GM18867 (cell line): ENCODE data around the gene TOM1L2.
A peak's percentile ranks its signal among the peaks of the same experiment; 100 is the strongest.

Experiments
- ATAC-seq: cut with Tn5 transposase; IDR thresholded peaks from one replicate; pipeline ENCODE4 v1.9.1; 2021; ENCODE audit warnings: mild to moderate bottlenecking, moderate library complexity; ENCODE audit not compliant: unreplicated experiment

TOM1L2 gene

DNA sequence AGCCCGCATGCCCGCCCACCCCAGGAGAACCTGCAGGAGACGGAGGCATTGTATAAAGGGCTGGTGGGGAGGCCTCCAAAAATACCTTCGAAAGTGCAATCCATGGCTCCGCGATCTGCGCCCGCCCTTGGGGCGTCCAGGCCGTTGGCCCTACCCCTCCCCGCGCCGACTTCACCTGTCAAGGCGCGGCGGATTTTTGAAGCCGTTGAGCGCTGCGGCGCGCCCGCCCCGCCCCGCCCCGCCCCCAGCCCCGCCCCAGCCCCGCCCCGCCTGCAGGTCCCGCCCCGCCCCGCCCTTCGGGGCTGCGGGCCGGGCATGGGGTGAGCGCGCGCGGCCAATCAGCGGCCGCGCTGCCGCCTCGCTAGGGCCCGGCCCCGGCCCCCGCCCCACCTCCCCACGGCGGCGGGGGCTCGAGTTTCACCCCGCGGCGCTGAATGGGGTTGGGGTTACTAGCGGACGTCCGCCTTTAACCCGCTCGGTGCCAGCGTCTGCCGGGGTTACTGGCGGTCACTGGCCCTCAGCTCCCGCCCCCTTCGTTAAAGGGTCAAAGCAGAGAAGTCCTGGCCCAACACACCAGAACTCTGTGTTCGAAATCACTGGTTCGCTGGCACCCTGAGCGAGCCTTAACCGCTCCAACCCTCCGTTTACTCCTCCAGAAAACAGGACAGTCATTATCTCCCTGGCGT lies 148.6 kb downstream of the TOM1L2 start:
- ATAC-seq: peak; percentile 76

DNA sequence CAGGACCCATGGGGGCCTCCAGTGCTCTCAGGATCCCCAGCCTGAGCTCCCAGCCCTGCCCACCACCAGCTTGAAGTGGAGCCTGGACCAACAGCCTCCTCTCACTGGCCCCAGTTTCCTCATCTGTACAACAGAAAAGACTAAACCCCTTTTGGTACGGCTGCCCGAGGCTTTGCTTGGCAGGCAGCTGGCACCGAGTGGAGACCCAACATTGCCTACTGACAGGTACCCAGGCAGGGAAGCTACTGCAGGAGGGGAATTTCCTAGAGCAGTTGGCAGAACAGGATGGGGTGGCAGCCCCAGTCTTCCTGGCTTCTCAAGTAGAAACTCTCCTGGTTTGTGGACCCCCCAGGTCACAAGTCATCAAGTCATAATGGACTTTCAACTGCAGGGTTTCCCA lies 149.6 kb downstream of the TOM1L2 start:
- no peak for ATAC-seq

DNA sequence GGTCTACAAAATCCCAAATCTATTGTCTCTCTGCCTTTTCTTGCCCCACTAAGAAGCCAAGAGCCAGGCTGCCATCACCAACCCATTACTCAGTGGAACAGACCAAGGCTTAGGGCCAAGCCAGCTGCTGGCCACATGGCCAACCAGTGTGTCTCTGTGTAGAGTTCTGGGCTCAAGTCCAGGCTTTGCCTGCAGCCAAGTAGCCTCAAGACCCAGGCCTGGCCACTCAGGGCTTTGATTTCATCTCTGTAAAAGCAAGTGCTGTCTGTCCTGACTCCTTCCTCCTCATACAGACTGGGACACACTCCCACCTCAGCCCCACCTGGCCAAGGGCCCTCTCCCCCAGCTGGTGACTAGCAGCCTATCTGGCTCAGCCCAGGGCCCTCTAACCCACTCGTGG lies 150.0 kb downstream of the TOM1L2 start:
- no peak for ATAC-seq

DNA sequence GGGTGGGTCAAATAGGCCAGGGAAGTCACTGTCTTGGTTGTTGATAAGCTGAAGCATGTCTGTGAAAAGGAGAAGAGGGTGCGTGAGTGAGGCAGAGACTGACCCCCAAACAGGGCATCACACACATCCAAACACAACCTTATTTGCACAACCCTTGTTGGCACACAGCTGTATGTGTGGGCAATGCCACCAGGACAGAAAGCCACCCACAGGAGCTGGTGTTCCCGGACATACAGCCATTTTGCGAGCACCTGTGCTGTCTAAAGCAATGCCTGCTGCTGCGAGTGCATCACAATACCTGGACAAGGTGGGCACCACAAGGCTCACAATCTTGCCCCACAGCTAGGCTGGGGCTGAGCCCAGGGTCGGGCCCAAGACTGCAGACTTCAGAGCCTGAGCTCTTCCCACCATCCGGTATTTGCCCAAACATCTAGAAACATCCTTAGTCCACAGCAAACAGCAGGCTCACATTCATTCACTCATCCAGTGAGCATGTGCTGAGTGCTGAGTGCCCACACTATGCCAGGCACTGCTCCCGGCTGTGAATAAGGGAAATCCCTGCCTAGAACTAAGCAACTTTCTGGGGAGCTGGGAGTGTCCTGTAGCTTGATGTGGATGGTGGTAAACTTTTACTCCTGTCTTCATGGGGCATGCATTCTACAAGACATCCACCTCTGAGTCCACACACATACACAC lies 151.6 kb downstream of the TOM1L2 start:
- ATAC-seq: no peak

DNA sequence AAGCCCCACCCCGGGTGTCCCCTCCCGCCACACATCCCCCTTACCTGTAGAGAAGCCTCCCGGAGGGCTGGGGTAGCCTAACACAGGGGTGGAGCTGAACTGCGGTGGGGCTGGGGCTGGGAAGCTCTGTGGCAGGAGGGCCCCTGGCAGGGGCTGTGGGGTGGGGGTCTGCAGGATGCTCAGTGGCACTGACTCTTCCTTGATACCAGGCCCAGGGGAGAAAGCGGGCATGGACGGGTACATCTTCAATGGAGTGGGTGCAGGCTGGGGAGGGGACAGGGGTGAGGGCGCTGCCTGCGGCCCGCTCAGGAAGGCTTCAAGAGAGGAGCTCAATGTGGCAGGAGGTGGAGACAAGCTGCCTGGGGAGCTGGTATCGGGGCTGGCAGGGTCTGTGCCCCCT lies 152.2 kb downstream of the TOM1L2 start:
- no peak for ATAC-seq

DNA sequence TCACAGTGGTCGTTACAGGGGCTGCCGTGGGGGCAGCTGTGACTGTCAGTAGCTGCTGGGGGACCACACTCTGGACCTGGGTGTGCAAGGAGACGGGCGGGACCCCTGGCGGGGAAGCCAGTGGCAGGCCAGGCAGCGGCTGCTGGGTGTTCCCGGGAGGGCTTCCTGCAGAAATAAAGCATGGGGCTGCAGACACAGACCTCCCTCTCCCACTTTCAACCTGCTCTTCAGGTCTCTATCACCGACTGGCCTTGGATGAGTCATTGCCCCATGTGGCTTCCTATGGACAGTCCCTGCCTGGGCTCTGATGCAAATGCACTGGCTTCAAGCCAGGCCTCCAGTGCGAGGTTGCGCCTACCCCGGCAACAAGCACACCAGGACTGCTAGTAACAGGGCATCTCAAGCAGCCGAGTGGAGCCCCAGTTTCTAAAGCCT lies 152.6 kb downstream of the TOM1L2 start:
- ATAC-seq: peak; percentile 39

DNA sequence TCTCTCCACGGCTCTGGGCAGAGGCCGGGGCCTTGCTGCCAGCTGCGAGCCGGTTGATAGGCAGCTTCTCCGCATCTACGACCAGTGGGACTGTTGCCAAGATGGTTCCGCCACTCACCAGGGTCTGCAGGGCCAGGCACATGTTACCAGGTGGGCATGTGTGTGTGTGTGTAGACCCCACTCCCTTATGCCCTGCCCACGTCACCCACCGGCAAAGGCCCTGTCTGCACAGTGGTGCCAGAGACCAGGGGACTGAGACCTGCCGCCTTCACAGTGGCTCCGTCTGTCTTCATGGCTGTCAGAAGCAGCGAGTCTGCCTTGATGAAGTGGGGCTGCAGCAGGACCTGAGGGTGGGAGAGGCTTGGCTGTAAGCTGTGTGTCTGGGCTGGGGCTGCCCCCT lies 153.1 kb downstream of the TOM1L2 start:
- no peak for ATAC-seq

DNA sequence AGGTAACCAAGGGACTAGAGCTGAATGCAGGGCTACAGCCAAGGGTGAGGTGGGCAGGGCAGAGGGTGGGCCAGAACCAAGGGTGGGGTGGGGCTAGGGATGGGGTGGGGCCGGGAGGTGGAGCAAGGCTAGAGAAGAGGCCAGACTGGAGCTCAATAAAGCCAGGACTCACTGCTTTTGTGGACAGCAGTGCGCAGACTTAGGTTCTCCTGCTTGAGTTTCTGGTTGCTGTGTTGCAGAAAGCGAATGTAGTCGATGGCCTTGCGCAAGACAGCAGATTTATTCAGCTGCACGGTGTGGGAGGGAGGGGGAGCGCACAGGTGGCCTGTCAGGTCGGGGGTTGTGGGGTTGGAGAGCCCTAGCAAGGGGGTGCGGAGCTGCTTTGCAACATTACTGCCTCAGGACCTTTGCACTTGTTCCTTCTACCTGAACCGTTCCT lies 154.1 kb downstream of the TOM1L2 start:
- no peak for ATAC-seq

DNA sequence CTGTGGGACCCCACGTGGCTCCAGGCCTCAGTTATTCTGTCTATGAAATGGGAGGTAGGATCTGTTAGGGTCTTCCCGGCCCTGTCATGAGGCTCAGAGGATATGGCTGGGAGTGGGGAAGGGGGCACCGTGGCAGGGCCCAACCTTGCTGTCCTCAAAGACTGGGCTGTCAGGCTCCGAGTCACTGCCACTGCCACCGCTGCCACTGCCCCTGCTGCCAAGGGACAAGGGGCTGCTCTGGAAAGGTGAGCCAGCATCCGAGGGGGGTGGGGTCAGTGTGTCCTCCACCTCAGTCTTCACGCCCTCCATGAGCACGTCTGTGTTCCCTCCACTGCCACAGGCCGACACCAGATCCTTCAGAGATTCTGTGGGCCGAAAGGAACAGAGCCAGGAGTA lies 154.7 kb downstream of the TOM1L2 start:
- no peak for ATAC-seq

DNA sequence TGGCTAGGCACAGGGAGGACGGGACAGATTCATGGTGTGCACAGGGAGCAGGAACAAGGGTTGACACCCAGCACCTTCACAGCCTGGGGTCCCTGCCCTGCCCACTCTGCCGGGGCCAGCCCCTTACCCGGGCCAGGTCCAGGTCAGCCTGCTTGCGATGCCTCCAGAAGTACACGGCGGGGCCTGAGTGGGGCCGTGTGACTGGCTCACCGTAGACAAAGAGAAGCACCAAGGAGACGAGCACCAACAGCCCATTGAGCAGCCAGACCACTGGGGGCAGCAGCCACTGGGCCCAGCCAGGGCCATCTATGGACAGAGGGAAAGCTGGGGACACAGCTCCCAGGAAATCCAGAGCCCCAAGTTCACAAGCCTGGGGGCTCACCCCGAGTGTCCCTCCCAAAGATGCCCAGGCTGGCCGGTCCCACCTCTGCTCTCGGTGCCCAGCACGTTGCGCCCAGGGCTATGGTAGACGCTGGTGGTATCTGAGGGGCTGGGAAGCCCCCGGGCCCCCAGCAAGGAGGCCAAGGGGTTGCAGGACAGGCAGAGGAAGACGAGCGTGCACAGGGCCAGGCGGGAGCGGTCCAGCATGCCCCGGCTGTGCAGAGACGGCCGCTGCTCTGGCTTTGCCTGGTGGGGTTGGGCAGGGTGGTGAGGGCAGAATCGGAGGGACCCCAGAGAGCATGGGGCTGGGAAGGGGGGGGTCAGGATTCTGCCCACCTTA lies 155.2 kb downstream of the TOM1L2 start:
- ATAC-seq: no peak

DNA sequence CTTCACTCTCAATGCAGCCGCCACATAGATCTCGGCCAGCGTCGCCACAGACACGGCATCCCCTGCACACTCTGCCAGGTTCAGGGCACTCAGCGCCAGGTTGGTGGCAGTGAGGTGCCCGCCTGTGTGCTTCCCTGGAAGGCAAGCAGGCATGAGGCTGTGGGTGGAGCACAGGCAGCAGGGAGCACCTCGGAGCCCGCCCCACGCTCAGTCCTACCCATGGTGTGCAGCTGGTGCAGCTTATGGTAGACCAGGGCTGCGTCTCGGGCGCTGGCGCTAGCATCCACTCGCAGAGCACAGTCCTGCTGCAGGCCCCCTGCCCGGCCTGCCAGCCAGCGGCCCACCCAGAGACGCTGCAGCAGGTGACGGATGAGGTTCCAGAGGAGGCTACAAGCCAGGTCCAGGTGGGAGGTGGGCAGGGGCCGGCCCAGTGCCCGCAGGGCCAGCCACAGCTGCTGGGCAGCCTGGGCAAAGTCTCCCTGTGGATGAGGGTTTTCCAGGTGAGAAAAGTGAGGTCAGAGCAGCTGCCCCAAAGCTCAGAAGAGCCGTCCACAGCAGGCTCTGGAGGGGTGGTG lies 155.9 kb downstream of the TOM1L2 start:
- ATAC-seq: no peak

DNA sequence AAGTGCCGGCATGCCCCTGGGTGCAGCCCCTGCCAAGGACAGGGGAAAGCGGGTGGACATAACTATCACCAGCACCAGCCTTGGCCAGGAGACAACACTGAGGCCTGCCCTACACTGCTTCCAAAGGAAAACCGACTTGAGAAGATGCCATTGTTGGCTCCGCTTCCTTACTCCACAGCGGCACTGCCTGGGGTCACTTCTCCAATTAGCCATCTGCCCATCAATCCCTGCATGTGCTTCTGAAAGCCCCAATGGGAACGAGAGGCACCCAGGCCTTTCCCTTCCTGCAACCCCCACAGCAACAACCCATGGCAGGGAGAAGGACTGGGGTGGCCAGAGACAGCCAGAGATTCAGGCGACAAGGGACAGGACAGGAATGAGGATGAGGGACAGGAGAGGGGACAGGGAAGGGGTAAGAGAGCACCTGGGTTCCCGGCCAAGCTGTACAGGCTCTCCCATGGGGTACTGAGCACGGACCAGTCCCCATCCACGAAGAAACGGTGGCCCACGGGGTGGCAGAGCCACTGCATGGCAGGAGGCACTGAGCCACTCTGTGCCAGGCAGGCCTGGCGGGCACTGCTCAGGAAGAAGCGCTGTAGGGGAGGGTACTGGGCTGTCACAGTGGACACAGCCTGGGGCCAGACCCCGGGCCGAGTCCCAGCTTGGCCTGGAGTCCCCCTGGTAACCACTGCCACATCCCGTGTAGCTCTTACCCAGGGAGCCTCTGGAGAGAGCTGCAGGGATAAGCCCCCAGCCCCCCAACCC lies 156.6 kb downstream of the TOM1L2 start:
- no peak for ATAC-seq

DNA sequence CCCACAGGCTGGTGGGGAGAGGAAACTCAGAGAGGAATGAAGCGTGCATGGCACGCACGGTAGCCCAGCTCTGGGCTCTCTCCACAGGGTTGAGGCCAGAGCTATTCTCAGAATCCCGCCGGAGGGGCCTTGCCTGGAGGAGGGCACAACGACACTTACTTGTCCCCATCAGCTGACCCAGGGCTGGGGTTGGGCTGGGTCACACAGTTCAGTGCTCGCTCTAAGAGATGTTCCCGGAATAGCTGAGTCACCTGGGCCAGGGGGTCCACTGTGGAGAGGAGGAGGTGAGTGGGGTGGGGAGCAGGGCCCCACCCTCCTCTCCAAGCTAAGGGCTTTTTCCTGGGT lies 157.2 kb downstream of the TOM1L2 start:
- ATAC-seq: no peak

DNA sequence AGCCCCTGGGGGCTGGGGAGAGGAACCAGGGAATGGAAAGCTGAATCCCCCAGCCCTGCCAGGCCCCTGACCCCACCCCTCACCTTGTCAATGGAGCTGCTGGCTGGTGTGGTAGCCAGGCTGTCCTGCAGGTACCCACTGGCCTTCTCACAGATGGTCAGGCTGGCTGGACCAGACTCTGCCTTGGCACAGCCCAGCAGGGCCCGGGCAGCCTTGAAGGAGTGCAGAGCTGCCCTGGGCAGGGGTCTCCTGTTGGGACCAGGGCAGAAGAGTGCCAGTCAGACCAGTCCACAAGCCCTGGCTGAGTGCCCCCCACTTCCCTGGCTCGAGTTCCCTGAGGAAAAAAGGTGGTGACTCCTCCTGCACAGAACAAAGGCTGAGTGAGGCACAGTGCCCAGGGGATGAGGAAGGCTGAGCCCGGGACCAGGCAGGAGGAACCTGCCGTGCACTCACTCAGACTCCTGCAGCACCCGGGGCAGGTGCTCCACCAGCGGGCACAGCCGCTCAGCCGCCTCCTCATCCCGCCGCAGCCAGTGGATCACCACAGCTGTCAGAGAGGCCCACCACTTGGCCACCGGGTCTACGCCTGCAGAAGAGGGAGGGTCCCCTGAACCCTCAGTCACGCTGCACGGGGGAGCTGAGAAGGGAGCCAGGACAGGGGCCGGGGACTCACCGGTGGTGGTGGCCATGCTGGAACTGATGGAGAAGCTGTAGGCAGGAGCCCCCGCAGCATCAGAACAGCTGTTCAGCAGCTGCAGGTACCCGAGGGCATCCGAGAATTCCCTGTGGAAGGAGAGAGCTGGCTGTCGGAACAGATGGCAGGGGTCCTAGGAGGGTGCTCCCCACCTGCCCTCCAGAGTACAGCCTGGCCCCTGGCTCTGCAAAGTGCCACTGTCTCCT lies 157.8 kb downstream of the TOM1L2 start:
- no peak for ATAC-seq

DNA sequence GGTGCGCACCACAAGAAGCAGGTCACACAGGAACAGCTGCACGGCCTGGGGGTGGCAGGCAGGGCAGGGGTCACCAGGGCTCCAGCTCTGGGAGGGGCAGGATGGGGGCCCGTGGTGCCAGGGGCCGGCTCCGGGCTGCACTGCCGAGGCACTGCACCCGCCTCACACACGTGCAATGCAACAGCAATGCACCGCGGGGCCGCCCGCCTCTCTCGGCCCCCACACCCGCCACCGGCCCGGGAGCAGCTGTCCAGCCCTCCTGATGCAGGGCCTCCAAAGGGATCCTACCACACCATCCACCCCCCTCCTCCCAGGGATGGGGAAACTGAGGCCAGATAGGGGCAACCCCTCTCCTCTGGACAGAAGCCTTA lies 158.5 kb downstream of the TOM1L2 start:
- no peak for ATAC-seq

DNA sequence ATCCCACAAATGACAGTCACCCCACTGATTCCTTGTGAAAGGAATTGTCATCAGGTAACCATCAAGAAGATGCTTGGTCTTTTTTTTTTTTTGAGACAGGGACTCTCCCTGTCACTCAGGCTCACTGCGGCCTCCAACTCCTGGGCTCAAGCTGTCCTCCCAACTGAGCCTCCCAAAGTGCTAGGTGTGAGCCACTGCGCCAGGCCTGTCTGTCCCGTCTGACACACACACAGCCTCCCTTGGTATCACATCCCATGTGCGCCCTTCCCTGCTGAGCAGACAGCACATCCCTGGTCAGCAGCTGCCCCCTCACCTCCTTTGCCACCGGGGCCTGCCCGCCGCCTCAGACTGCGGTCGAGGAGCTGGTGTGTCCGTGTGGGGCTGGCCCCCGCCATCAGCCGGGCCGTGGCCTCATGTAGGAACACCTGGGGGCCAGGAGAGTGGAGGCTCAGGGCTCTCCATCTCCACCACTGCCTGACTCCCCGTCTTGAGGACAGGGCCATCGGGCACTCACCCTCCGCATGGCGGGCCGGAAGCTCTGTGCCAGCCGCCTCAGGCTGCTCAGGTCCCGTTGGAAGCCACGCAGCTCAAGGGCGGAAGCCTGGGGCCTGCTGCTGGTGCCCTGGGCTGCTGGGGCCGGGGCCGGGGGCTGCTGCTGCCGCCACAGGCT lies 159.0 kb downstream of the TOM1L2 start:
- ATAC-seq: no peak

DNA sequence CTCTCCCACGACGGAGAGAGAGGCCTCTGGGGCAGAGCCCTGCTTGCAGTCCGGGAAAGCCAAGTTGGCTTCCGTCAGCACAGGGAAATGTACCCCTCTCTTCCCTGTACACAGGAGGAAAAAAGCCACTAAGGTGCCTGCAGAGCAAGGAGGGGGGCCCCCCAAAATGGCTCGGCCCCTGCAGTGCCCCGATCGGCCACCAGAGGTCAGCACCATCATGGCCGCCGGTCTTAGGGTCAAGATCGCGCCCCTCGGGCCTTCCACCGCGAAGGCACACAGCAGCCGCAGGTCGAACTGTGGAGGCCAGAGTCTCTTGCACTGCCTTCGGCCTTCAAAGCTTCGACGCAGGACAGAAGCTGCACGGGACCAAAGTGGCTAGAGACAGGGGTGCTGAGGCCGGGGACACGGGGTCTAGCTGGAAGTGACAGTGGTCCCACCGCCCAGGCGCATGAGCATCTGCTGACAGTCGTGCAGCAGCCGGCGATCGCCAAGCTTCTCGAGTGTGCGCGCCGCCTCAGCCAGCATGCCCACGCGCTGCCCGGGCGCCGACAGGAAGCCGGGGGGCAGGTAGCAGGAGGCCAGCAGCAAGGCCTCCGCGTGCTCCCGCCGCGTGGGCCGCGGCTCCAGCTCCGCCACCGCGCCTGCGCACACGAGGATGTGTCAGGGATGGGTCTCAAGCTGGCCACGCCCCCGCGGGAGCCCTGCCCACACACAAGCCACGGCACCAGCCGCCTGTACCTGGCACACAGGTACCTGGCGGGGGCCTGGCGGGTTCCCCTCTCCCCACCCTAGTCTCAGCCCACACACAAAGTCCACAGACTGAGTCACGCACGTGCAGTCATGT lies 159.8 kb downstream of the TOM1L2 start:
- ATAC-seq: peak; percentile 32

DNA sequence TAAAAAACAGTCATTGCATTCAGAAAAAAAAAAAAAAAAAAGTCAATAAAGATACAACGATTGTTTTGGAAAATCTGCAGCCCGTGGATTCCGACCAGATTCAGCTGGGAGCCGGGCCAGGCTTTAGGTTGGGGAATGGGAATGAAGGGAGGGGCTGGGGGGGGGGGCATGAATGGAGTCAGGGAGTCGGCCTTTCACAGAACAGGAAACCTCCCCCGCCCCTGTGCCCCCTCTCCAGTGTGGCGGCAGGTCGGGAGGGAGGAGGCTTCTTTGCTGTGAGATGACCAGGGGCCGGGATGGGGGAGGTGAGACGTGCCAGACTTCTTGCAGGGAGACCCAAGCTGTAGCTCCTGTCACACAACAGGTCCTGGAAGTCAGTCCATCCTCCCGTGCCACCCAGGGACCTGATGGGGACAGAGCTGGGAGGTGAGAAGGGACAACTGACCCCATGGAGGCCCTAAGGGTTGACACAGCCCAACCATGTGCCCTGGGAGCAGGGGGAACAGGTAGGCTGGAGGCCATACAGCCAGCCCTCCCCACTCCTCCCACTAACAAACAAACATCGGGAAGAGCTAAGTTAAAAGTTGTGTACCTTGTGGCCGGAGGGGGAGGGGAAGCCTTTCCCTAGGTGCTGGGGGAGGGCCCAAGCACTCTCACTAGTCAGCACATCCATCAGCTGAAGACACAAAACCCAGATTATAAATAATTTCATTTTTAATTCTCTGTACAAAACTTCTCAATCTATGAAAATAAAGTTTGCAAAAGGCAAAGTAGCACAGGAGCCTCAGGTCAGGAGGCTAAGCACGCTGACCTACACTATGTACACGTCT lies 160.6 kb downstream of the TOM1L2 start:
- ATAC-seq: no peak
